Stimulated activated memory B cell treated with anti-CD40 and anti-IgM and Interleukin-4, amounts not matched to agents 10 μg/mL and 1 μg/mL and 100 μg/mL, for 72 hours (primary cell): ENCODE results near the gene AP3S2.
"Not testable (repeated sequence)": the region's sequence is repeated elsewhere in the genome, so short reads cannot be mapped to it uniquely, and the experiment has no call there.

ENCODE experiments used
- ATAC-seq: fragments of 150-1000 bp; cut with Tn5 transposase; 2 replicates; pipeline ENCODE4 v1.10.0; 2021
- H3K27ac Mint-ChIP-seq: one replicate; pipeline ENCODE4 v1.8.0; 2022; ENCODE audit warnings: mild to moderate bottlenecking, mixed read lengths
- H3K27me3 Mint-ChIP-seq: one replicate; pipeline ENCODE4 v1.8.0; 2022; ENCODE audit warnings: mixed read lengths
- H3K36me3 Mint-ChIP-seq: one replicate; pipeline ENCODE4 v1.8.0; 2022; ENCODE audit warnings: mixed read lengths
- H3K4me1 Mint-ChIP-seq: one replicate; pipeline ENCODE4 v1.8.0; 2022; ENCODE audit warnings: mixed read lengths
- H3K4me3 Mint-ChIP-seq: one replicate; pipeline ENCODE4 v1.8.0; 2022; ENCODE audit warnings: mild to moderate bottlenecking, moderate library complexity, mixed read lengths
- H3K9me3 Mint-ChIP-seq: one replicate; pipeline ENCODE4 v1.8.0; 2022; ENCODE audit warnings: mixed read lengths

The AP3S2 gene

DNA sequence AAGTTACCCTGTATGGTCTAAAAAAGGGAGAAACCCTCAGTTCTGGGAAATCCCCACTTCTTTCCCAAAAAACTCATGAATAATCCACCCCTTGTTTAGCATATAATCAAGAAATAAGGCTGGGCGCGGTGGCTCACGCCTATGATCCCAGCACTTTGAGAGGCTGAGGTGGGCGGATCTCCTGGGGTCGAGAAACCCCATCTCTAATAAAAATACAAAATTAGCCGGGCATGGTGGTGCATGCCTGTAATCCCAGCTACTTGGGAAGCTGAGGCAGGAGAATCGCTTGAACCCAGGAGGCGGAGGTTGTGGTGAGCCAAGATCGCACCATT, 111.2 kb downstream of the AP3S2 start:
- H3K27ac Mint-ChIP-seq = peak overlapping the region; percentile 35
- H3K36me3 Mint-ChIP-seq, H3K9me3 Mint-ChIP-seq, ATAC-seq: not testable (repeated sequence)
- H3K4me1 Mint-ChIP-seq = peaks cover 41% of the 10 kb centered on the region
- H3K4me3 Mint-ChIP-seq = peak overlapping the region; percentile 26
- peaks cover 13% of the 10 kb centered on the region for H3K27me3 Mint-ChIP-seq

DNA sequence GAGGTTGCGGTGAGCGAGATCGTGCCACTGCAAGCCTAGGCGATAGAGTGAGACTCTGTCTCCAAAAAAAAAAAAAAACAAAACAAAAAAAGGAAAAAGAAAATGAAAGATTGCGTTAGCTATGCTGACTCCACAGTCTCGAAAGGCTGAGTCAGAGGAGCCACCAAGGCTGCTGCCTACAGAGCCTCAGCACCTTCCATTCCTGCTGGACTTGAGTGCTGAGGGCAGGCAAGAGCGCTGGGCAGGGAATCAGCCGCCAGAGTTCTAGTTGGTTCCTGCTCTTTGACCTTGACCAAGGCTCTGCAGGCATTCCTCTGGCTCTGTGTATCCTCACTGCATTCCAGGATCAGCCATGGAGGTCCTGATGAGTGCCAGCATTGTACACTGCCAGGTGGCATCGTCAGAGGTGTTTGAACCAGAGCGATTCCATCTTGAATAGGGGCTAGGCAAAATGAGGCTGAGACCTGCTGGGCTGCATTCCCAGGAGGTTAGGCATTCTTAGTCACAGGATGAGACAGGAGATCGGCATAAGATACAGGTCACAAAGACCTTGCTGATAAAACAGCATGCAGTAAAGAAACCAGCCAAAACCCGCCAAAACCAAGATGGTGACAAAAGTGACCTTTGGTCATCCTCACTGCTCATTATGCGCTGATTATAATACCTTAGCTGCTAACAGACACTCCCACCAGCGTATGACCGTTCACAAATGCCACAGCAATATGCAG, 111.7 kb downstream of the AP3S2 start:
- H3K4me3 Mint-ChIP-seq = no peak overlapping the region
- peak overlapping the region; percentile 35 for H3K27ac Mint-ChIP-seq
- peaks cover 13% of the 10 kb centered on the region for H3K27me3 Mint-ChIP-seq
- no peaks in the 10 kb centered on the region for H3K9me3 Mint-ChIP-seq
- H3K4me1 Mint-ChIP-seq = peaks cover 41% of the 10 kb centered on the region
- peak; percentile 88 for ATAC-seq
- H3K36me3 Mint-ChIP-seq = no peaks in the 10 kb centered on the region

DNA sequence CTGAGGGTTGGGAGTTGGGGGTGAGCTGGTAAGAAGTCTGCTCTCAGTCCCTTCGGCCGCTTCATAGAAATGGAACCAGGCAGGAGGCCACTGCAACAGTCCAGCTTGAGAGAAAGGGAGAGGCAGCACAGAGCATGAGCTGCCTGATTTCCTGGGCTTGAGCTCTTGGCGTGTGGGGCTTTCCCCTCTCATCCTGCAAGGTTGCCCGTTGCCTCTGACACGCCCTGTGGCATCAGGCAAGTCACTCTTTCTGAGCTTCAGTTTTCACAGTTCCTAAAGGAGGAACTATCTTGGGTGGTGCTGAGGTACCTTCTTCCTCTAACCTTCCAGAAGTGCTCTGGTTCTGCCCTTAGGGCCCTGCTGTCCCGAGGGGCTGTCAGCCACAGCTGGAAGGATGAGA, 112.7 kb downstream of the AP3S2 start:
- peaks cover 41% of the 10 kb centered on the region for H3K4me1 Mint-ChIP-seq
- H3K27me3 Mint-ChIP-seq = peaks cover 13% of the 10 kb centered on the region
- H3K9me3 Mint-ChIP-seq = no peaks in the 10 kb centered on the region
- H3K36me3 Mint-ChIP-seq = no peaks in the 10 kb centered on the region
- peak overlapping the region; percentile 35 for H3K27ac Mint-ChIP-seq
- peak; percentile 63 for ATAC-seq
- H3K4me3 Mint-ChIP-seq = peak overlapping the region; percentile 1

DNA sequence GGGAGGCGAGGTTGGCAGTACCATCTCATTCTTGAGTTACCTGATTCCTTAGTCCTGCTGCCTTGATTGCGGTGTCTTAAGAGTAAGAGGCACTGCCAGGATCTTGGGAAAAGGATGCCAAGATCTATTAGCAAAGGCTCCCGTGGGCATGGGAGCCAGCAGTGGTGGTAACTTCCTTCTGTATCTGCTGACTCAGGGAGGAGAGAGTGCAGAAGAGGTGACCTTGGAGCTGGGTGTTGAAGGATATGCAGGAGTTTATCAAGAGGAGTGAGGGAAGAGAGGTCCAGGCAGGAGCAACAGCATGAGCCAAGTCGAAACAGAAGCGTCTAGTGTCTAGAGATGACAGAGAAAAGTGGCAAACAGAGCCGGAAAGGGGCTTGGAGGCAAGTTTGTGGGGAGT, 113.2 kb downstream of the AP3S2 start:
- Mint-ChIP-seq H3K9me3 (no peaks in the 10 kb centered on the region), H3K4me3 (peak overlapping the region; percentile 1), H3K27me3 (peaks cover 13% of the 10 kb centered on the region), H3K4me1 (peaks cover 41% of the 10 kb centered on the region), H3K36me3 (no peaks in the 10 kb centered on the region), H3K27ac (peak overlapping the region; percentile 35)
- ATAC-seq = no peak
